Transverse colon (tissue), 4 donors: Measurements from ENCODE around the gene SUGCT.

Experiments
- EP300 ChIP-seq: sonication (generic); formaldehyde crosslinking; IDR thresholded peaks from one replicate; pipeline ENCODE4 v1.6.1; 2017; ENCODE audit warnings: antibody characterized with exemption, low read depth
- POLR2AphosphoS5 ChIP-seq, 3 donors: sonication (generic); formaldehyde crosslinking; IDR thresholded peaks; one replicate each; pipeline ENCODE4 v1.6.1; 2016; ENCODE audit warnings: antibody characterized with exemption in 3 of 3
- TF ChIP-seq, protein P1 (sequence below), 5 experiments: fragments of 200-600 bp in 3 of 5; fragments of 450-650 bp in 2 of 5; sonication (generic) in 3 of 5; IDR thresholded peaks; 1 replicate in 2 of 5; 2 replicates in 3 of 5; pipeline ENCODE4 v1.5.1; 2016 to 2017; ENCODE audit warnings: antibody characterized with exemption in 5 of 5, inconsistent platforms in 3 of 5, mild to moderate bottlenecking in 2 of 5, moderate library complexity in 1 of 5

DNA sequence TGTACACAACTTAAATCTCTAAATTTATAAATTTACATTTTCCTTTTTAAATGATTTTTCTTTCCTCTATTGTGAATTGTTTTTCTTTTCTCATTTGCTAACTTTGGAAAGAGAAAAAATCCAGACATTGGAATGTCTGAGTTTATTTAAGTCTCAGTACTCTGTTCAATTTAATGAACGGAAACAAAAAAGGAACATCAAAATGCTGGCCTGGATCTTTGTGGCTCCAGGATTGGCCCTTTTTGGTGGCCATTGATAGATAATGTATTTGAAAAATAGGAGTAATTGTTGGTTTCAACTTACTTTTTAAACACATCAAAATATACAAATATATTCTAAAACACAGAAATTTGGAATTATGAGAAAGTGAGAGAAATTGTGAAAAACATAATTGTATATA, 336.0 kb downstream of the SUGCT start:
- TF ChIP-seq EP300: no peak
- TF ChIP-seq, protein P1, sequence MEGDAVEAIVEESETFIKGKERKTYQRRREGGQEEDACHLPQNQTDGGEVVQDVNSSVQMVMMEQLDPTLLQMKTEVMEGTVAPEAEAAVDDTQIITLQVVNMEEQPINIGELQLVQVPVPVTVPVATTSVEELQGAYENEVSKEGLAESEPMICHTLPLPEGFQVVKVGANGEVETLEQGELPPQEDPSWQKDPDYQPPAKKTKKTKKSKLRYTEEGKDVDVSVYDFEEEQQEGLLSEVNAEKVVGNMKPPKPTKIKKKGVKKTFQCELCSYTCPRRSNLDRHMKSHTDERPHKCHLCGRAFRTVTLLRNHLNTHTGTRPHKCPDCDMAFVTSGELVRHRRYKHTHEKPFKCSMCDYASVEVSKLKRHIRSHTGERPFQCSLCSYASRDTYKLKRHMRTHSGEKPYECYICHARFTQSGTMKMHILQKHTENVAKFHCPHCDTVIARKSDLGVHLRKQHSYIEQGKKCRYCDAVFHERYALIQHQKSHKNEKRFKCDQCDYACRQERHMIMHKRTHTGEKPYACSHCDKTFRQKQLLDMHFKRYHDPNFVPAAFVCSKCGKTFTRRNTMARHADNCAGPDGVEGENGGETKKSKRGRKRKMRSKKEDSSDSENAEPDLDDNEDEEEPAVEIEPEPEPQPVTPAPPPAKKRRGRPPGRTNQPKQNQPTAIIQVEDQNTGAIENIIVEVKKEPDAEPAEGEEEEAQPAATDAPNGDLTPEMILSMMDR (IDR thresholded peaks at IDR 0.05): no peak
- TF ChIP-seq POLR2AphosphoS5 (IDR thresholded peaks at IDR 0.05): no peak
